ENCODE results near the gene FAM98C.

DNA sequence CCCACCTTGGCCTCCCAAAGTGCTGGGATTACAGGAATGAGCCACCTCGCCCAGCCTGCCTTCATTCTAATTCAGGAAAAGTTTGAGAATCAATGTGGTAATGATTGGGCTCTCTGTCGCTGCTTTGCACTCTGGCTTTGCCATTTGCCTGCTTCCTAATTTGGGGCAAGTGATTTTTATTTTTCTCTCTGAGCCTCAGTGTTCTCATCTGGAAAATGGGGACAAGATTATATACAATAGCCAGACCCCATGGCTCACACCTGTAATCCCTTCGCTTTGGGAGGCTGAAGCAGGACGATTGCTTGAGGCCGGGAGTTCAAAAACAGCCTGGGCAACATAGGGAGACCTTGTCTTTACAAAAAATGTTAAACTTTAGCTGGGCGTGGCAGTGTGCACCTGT is 34.4 kb downstream of the FAM98C start:
- TF ChIP-seq POLR2A (IDR thresholded peaks at IDR 0.05): no peak
- no peak for TF ChIP-seq CTCF (IDR thresholded peaks at IDR 0.05)

Data from thyroid gland (tissue), 4 donors.